ENCODE data around the gene REELD1.

DNA sequence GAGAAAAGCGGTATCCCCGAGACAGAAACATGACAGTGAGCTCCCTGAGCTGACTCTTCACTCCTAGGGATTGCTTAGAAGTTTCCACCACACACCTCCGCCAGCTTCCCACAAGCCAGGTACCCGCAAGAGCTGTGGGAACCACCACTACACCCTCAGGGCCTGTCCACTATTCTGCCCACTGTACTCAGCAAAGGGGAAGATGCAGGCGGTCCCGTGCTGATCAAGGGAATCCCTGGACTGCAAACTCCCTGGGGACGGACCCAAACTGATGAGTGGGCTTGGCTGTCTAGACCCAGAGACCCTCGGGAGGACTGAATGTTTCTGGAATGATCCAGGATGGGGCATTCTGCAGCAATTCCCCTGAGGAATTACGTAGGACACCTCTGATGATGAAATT is 30.2 kb downstream of the REELD1 start:
- TF ChIP-seq SNAI2 (CRISPR knock-in tag; IDR thresholded peaks at IDR 0.05) (no peak), ARNTL (CRISPR knock-in tag; IDR thresholded peaks at IDR 0.05; ENCODE audit: borderline replicate concordance, low read depth) (no peak), ZFP3 (CRISPR knock-in tag; IDR thresholded peaks at IDR 0.05) (no peak), ISL1 (CRISPR knock-in tag; IDR thresholded peaks at IDR 0.05) (no peak)
- TF ChIP-seq, protein P1, sequence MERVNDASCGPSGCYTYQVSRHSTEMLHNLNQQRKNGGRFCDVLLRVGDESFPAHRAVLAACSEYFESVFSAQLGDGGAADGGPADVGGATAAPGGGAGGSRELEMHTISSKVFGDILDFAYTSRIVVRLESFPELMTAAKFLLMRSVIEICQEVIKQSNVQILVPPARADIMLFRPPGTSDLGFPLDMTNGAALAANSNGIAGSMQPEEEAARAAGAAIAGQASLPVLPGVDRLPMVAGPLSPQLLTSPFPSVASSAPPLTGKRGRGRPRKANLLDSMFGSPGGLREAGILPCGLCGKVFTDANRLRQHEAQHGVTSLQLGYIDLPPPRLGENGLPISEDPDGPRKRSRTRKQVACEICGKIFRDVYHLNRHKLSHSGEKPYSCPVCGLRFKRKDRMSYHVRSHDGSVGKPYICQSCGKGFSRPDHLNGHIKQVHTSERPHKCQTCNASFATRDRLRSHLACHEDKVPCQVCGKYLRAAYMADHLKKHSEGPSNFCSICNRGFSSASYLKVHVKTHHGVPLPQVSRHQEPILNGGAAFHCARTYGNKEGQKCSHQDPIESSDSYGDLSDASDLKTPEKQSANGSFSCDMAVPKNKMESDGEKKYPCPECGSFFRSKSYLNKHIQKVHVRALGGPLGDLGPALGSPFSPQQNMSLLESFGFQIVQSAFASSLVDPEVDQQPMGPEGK (CRISPR knock-in tag; IDR thresholded peaks at IDR 0.05; ENCODE audit: borderline replicate concordance): no peak
- TF ChIP-seq, protein P2, sequence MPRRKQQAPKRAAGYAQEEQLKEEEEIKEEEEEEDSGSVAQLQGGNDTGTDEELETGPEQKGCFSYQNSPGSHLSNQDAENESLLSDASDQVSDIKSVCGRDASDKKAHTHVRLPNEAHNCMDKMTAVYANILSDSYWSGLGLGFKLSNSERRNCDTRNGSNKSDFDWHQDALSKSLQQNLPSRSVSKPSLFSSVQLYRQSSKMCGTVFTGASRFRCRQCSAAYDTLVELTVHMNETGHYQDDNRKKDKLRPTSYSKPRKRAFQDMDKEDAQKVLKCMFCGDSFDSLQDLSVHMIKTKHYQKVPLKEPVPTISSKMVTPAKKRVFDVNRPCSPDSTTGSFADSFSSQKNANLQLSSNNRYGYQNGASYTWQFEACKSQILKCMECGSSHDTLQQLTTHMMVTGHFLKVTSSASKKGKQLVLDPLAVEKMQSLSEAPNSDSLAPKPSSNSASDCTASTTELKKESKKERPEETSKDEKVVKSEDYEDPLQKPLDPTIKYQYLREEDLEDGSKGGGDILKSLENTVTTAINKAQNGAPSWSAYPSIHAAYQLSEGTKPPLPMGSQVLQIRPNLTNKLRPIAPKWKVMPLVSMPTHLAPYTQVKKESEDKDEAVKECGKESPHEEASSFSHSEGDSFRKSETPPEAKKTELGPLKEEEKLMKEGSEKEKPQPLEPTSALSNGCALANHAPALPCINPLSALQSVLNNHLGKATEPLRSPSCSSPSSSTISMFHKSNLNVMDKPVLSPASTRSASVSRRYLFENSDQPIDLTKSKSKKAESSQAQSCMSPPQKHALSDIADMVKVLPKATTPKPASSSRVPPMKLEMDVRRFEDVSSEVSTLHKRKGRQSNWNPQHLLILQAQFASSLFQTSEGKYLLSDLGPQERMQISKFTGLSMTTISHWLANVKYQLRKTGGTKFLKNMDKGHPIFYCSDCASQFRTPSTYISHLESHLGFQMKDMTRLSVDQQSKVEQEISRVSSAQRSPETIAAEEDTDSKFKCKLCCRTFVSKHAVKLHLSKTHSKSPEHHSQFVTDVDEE (CRISPR knock-in tag; IDR thresholded peaks at IDR 0.05): no peak
